PC-9 (cell line): ENCODE results near the gene UNC13C. TPM values are rescaled to one million over a fixed set of nuclear protein-coding genes. Genes with fewer than 3 reads are reported as not detected.

Experiments used
- BruUV-seq: library from RNA; stranded (reverse); fragments of 400-500 nt; replicated peaks from 2 replicates; lab custom pipeline; 2021; lab: Mats Ljungman, UMichigan
- CTCF ChIA-PET: fragments of 300-600 bp; sonication (Branson Sonifier 250); formaldehyde crosslinking; loops from one replicate; lab custom pipeline; 2022; ENCODE audit warnings: antibody characterized with exemption; lab: Charles Lee
- POLR2A ChIA-PET: fragments of 300-600 bp; sonication (Branson Sonifier 250); formaldehyde crosslinking; loops from one replicate; lab custom pipeline; 2022; ENCODE audit warnings: antibody characterized with exemption; ENCODE audit not compliant: unreplicated experiment; lab: Charles Lee
- DNase-seq, 2 experiments: peaks; one replicate each; pipeline versions ENCODE4 v3.0.0 to v3.0.0-alpha.2; 2015 to 2022; ENCODE audit warnings: mixed read lengths in 1 of 2
- H2AFZ ChIP-seq: fragments of 200-600 bp; sonication (generic); 2 replicates; pipeline ENCODE4 v1.8.1; 2017; ENCODE audit warnings: antibody characterized with exemption
- H3F3A ChIP-seq: fragments of 200-600 bp; sonication (generic); 2 replicates; pipeline ENCODE4 v1.8.1; 2017; ENCODE audit warnings: antibody characterized with exemption, mild to moderate bottlenecking, low read depth; ENCODE audit not compliant: insufficient read depth
- H3K27ac ChIP-seq: fragments of 200-600 bp; sonication (generic); 2 replicates; pipeline ENCODE4 v1.6.1; 2016; ENCODE audit warnings: mixed run types
- H3K27me3 ChIP-seq: fragments of 200-600 bp; sonication (generic); 2 replicates; pipeline ENCODE4 v1.6.1; 2016; ENCODE audit warnings: low read depth, mixed run types; ENCODE audit not compliant: insufficient read depth
- H3K36me3 ChIP-seq: fragments of 200-600 bp; sonication (generic); 2 replicates; pipeline ENCODE4 v1.6.1; 2016; ENCODE audit warnings: low read depth, mixed run types
- H3K4me1 ChIP-seq: fragments of 200-600 bp; sonication (generic); replicated peaks from 2 replicates; pipeline ENCODE4 v1.6.1; 2016; ENCODE audit warnings: mixed run types; ENCODE audit not compliant: insufficient read depth
- H3K4me2 ChIP-seq: fragments of 200-600 bp; sonication (generic); 2 replicates; pipeline ENCODE4 v1.6.1; 2017; ENCODE audit warnings: mixed run types
- H3K4me3 ChIP-seq: fragments of 200-600 bp; sonication (generic); 2 replicates; pipeline ENCODE4 v1.6.1; 2016; ENCODE audit warnings: mixed run types
- H3K79me2 ChIP-seq: fragments of 200-600 bp; sonication (generic); 2 replicates; pipeline ENCODE4 v1.6.1; 2017; ENCODE audit warnings: low read depth, mixed run types
- H3K9me2 ChIP-seq: fragments of 200-600 bp; sonication (generic); 2 replicates; pipeline ENCODE4 v1.8.1; 2017; ENCODE audit warnings: mild to moderate bottlenecking; ENCODE audit not compliant: insufficient read depth
- H3K9me3 ChIP-seq: fragments of 200-600 bp; sonication (generic); 2 replicates; pipeline ENCODE4 v1.8.1; 2016; ENCODE audit warnings: low read depth; ENCODE audit not compliant: insufficient read depth
- H4K20me1 ChIP-seq: fragments of 200-600 bp; sonication (generic); 2 replicates; pipeline ENCODE4 v1.8.1; 2017; ENCODE audit not compliant: insufficient read depth
- CTCF ChIP-seq: fragments of 200-600 bp; sonication (generic); conservative IDR thresholded peaks from 2 replicates; pipeline ENCODE4 v1.6.1; 2017; ENCODE audit warnings: mixed run types, antibody characterized with exemption, mild to moderate bottlenecking, moderate library complexity
- EZH2 ChIP-seq: fragments of 200-600 bp; sonication (generic); IDR thresholded peaks from 2 replicates; pipeline ENCODE4 v1.8.0; 2017; ENCODE audit warnings: antibody characterized with exemption, low read depth
- intact Hi-C: fragments of 100-400 bp; cut with micrococcal nuclease; formaldehyde crosslinking; loops from one replicate; pipeline ENCODE4 v1.10.0; 2022; ENCODE audit not compliant: unreplicated experiment
- total RNA-seq: library from RNA; stranded (reverse); gene quantifications from 2 replicates; pipeline ENCODE4 v1.2.3, GENCODE V29; 2021

UNC13C gene
- total RNA-seq, 1 experiment from 2014 or later = not detected

- H3K27ac ChIP-seq = no peak overlapping the region
- POLR2A ChIA-PET = no interaction called here
- CTCF ChIA-PET = no interaction called here
- no peak overlapping the region for H3K4me2 ChIP-seq
- H4K20me1 ChIP-seq = no peaks in the 10 kb centered on the region
- no peaks in the 10 kb centered on the region for H3K9me2 ChIP-seq
- H3K27me3 ChIP-seq = no peaks in the 10 kb centered on the region
- BruUV-seq = no TSS peak
- no peaks in the 10 kb centered on the region for H3K79me2 ChIP-seq
- no peak for DNase-seq
- intact Hi-C loops = no loop called here
- no peak overlapping the region for H3K4me3 ChIP-seq
- no peaks in the 10 kb centered on the region for H3F3A ChIP-seq
- H2AFZ ChIP-seq = no peak overlapping the region
- TF ChIP-seq EZH2 (no peak), CTCF (no peak)
- no peaks in the 10 kb centered on the region for H3K9me3 ChIP-seq
- H3K4me1 ChIP-seq = no peaks in the 10 kb centered on the region
- no peaks in the 10 kb centered on the region for H3K36me3 ChIP-seq
These were observed 593.3 kb downstream of the UNC13C start for GRCh38 chr15:54571576-54571975.

DNA sequence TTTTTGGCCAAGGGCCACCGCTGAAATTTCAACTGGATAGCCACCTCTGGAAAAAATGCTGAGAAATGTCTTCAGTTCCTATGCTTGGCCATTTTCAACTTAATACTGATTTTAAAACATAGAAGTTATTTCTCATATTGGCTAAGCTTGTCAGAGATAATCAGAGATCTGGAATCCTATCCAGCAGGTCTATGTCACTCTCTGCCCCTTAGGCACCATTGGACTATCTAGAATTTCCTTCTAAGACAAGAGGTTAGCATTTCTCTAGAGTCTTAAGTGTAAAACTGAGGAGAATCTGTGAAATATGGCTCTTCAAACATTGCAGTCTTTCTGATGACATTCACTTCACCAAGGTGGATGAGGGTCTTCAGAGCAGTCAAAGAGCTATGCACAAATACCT, 597.3 kb downstream of the UNC13C start:
- Histone ChIP-seq H3K4me1 (no peaks in the 10 kb centered on the region), H3K79me2 (no peaks in the 10 kb centered on the region), H3K4me3 (no peak overlapping the region), H3K27me3 (no peaks in the 10 kb centered on the region), H3K27ac (no peak overlapping the region), H3K4me2 (no peak overlapping the region), H3K36me3 (no peaks in the 10 kb centered on the region), H2AFZ (no peak overlapping the region), H3K9me2 (no peaks in the 10 kb centered on the region), H3K9me3 (no peaks in the 10 kb centered on the region), H4K20me1 (no peaks in the 10 kb centered on the region), H3F3A (no peaks in the 10 kb centered on the region)
- no peak for DNase-seq
- no peak for TF ChIP-seq EZH2
- TF ChIP-seq CTCF = no peak
- BruUV-seq = no TSS peak
- ChIA-PET CTCF (no interaction called here), POLR2A (no interaction called here)
- intact Hi-C loops = no loop called here

DNA sequence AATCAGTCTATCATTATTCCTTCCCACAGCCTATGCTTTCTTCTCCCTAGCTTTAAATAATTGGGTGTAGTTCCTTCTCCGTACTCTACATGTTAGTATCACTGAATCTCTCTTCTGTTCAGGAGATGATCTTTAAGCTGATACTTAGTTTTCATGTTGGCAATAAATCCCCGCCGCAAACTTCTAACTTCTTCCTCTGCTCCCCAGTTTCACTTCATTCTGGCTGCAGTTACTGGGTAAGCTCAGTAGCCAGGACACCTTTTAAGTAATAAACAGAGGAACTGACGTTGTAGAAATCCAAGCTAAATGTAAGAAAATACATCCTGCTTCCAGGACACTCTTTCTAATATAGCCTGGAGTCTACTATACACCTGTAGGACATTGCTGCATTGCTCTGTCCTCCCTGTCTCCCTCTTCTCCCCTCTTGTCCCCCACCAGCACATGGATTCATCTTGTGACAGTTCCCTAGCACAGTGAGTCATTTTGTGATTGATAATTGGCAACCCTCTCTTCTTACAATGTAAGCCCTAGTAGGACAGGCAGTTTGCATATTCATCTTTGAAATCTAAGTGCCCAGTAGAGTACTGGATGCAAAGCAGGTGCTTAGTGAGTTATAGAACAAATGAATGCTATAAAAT, 598.2 kb downstream of the UNC13C start:
- H2AFZ ChIP-seq = no peak overlapping the region
- intact Hi-C loops = no loop called here
- no peaks in the 10 kb centered on the region for H3K9me3 ChIP-seq
- H3K4me3 ChIP-seq = no peak overlapping the region
- DNase-seq = no peak
- no peaks in the 10 kb centered on the region for H3K27me3 ChIP-seq
- TF ChIP-seq EZH2 (no peak), CTCF (no peak)
- H3K79me2 ChIP-seq = no peaks in the 10 kb centered on the region
- no peak overlapping the region for H3K27ac ChIP-seq
- POLR2A ChIA-PET = no interaction called here
- no peaks in the 10 kb centered on the region for H3K36me3 ChIP-seq
- CTCF ChIA-PET = no interaction called here
- H3K9me2 ChIP-seq = no peaks in the 10 kb centered on the region
- H3K4me1 ChIP-seq = no peaks in the 10 kb centered on the region
- no TSS peak for BruUV-seq
- no peaks in the 10 kb centered on the region for H3F3A ChIP-seq
- H4K20me1 ChIP-seq = no peaks in the 10 kb centered on the region
- H3K4me2 ChIP-seq = no peak overlapping the region
